SJCRH30 (cell line): ENCODE data around the gene COL27A1. TPM values are rescaled to one million over a fixed set of nuclear protein-coding genes. Genes with fewer than 3 reads are reported as not detected.
"Not testable (repeated sequence)": the region's sequence is repeated elsewhere in the genome, so short reads cannot be mapped to it uniquely, and the experiment has no call there.

Source experiments
- DNase-seq, 2 experiments: peaks; one replicate each; pipeline ENCODE4 v3.0.0-alpha.2; 2015 to 2020
- H3K27ac ChIP-seq: fragments of 250-450 bp; sonication (Bioruptor Pico); 2 replicates; pipeline ENCODE4 v1.5.1; 2020; ENCODE audit warnings: mild to moderate bottlenecking, moderate library complexity
- H3K27me3 ChIP-seq: fragments of 250-450 bp; sonication (Bioruptor Pico); 2 replicates; pipeline ENCODE4 v1.5.1; 2020; ENCODE audit warnings: mild to moderate bottlenecking, moderate library complexity
- H3K36me3 ChIP-seq: fragments of 250-450 bp; sonication (Bioruptor Pico); 2 replicates; pipeline ENCODE4 v1.5.1; 2020; ENCODE audit warnings: mild to moderate bottlenecking, moderate library complexity
- H3K4me1 ChIP-seq: fragments of 250-450 bp; sonication (Bioruptor Pico); 2 replicates; pipeline ENCODE4 v1.5.1; 2020; ENCODE audit warnings: mild to moderate bottlenecking, moderate library complexity
- H3K4me3 ChIP-seq: fragments of 250-450 bp; sonication (Bioruptor Pico); 2 replicates; pipeline ENCODE4 v1.5.1; 2020; ENCODE audit warnings: mild to moderate bottlenecking, moderate library complexity
- H3K9me3 ChIP-seq: fragments of 250-450 bp; sonication (Bioruptor Pico); replicated peaks from 2 replicates; pipeline ENCODE4 v1.5.1; 2020; ENCODE audit warnings: mild to moderate bottlenecking, moderate library complexity
- total RNA-seq: library from RNA; depleted of rRNA; stranded (reverse); fragments of >200 nt; shearing (Covaris generic); gene quantifications from 2 replicates; pipeline ENCODE4 v1.2.3, GENCODE V29; 2014

The COL27A1 gene
- total RNA-seq, 1 experiment from 2014 or later = 18.6 TPM

DNA sequence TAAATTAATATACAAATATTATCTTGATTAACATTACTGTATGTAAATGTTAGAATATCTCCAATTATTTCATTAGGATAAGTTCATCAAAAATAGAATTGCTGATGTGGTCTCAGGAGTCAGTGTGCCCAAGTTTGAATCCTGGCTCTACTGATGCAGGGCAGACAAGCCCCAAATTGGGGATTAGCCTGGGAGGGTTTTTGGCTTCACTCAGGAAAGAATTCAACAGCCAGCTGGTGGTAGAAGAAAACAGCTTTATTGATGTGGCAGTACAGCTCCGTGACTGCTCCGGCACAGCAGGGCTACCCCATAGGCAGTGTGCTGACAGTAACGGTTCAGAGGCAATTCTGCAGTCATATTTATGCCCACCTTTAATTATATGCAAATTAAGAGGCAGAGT, 32.5 kb downstream of the COL27A1 start:
- H3K9me3 ChIP-seq = peaks cover 8% of the 10 kb centered on the region
- no peak overlapping the region for H3K27ac ChIP-seq
- no peak for DNase-seq
- peaks cover 46% of the 10 kb centered on the region for H3K36me3 ChIP-seq
- peaks cover 4% of the 10 kb centered on the region; the same call in 1 of the 2 replicates for H3K4me1 ChIP-seq
- H3K4me3 ChIP-seq = no peak overlapping the region
- H3K27me3 ChIP-seq = no peaks in the 10 kb centered on the region

DNA sequence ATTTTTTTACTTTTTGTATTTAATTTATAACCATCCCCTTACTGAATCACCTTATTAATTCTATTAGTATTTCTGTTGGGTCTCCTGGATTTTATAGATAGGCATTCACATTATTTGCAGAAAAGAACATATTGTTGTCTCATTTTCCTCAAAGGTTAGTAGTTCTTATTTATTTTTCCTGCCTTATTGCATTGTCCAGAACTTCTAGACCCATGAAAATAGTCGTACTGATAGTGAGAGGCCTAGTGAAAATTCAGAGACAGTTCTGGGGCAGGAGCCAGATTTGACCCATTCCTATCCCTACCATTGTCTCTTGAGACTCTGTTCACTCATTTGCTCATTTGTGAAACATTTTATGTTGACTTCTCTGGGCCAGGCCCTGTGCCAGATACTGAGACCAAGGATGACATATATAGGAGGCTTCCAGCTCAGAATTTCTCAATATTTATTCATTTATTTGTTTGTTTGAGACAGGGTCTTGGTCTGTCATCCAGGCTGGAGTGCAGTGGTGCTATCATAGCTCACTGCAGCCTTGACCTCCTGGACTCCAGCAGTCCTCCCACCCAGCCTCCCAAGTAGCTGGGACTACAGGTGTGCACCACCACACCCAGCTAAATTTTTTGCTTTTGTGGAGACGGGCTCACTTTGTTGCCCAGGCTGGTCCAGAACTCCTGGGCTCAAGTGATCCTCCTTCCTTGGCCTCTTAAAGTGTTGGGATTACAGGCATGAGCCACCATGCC, 34.7 kb downstream of the COL27A1 start:
- peaks cover 39% of the 10 kb centered on the region for H3K36me3 ChIP-seq
- peaks cover 8% of the 10 kb centered on the region for H3K9me3 ChIP-seq
- no peaks in the 10 kb centered on the region for H3K4me1 ChIP-seq
- no peak overlapping the region for H3K27ac ChIP-seq
- no peak overlapping the region for H3K4me3 ChIP-seq
- no peak for DNase-seq
- no peaks in the 10 kb centered on the region for H3K27me3 ChIP-seq

GRCh38 chr9:114190563-114190905, 35.2 kb downstream of the COL27A1 start:
- Histone ChIP-seq H3K36me3 (peaks cover 36% of the 10 kb centered on the region), H3K27ac (no peak overlapping the region), H3K27me3 (no peaks in the 10 kb centered on the region), H3K9me3 (peaks cover 8% of the 10 kb centered on the region), H3K4me3 (no peak overlapping the region), H3K4me1 (no peaks in the 10 kb centered on the region)
- DNase-seq = no peak

- H3K4me1 ChIP-seq, DNase-seq, H3K9me3 ChIP-seq, H3K27me3 ChIP-seq, H3K27ac ChIP-seq, H3K4me3 ChIP-seq: not testable (repeated sequence)
- peaks cover 36% of the 10 kb centered on the region for H3K36me3 ChIP-seq
These were observed 36.1 kb downstream of the COL27A1 start for GRCh38 chr9:114191402-114191801.

GRCh38 chr9:114192539-114192938, 37.2 kb downstream of the COL27A1 start:
- peaks cover 11% of the 10 kb centered on the region for H3K4me1 ChIP-seq

DNA sequence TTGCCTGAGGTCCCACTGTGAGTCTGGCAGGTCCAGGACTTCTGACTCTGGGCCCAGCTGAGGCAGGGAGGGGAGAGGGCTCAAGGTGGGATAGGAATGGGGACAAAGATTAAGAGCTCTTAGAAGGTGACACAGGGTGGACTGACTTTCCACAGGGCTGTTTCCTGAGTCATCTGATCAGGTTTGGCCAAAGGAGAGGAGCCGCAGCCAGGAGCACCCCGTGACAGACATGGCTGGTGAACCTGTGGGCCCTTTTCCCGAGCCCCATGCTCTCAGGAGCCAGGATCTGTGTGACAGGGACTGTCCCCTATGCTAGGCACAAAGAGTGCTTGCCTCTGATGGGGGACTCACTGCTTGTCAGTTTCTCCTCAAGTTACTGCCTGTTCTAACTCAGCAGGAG, 37.8 kb downstream of the COL27A1 start:
- H3K36me3 ChIP-seq = peaks cover 29% of the 10 kb centered on the region
- no peak overlapping the region for H3K27ac ChIP-seq
- H3K27me3 ChIP-seq = no peaks in the 10 kb centered on the region
- H3K4me3 ChIP-seq = no peak overlapping the region
- peaks cover 8% of the 10 kb centered on the region for H3K9me3 ChIP-seq
- DNase-seq = no peak
- H3K4me1 ChIP-seq = peaks cover 11% of the 10 kb centered on the region

More at GRCh38 chr9:114192539-114192938, 37.2 kb downstream of the COL27A1 start:
- no peaks in the 10 kb centered on the region for H3K27me3 ChIP-seq
- H3K4me3 ChIP-seq = no peak overlapping the region
- no peak overlapping the region for H3K27ac ChIP-seq
- no peak for DNase-seq
- peaks cover 33% of the 10 kb centered on the region for H3K36me3 ChIP-seq
- peaks cover 8% of the 10 kb centered on the region for H3K9me3 ChIP-seq

DNA sequence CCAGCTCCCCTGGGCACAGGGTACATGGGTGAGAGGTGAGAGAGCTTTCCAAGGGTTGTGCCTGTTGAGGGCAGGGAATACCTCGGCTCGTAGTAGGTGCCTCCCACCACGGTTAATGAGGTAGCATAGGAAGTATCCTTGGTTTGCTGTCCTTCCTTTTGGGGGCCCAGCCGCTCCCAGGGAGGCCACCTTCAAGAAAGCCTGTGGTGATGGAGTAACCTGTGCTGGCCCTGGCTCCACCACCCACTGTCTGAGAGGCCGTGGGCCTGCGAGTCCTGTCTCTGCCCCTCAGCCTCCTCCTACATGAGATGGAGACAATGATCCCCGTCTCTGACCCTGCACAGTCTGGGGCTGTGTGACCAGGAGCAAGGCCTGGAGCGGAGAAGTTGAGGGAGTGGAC, 40.8 kb downstream of the COL27A1 start:
- Histone ChIP-seq H3K4me1 (peaks cover 11% of the 10 kb centered on the region), H3K36me3 (peaks cover 10% of the 10 kb centered on the region), H3K9me3 (peaks cover 4% of the 10 kb centered on the region), H3K27me3 (no peaks in the 10 kb centered on the region), H3K27ac (no peak overlapping the region), H3K4me3 (no peak overlapping the region)
- DNase-seq = no peak

- DNase-seq = peak in 1 of 2 experiments; percentile 57
- Histone ChIP-seq H3K27me3 (no peaks in the 10 kb centered on the region), H3K27ac (no peak overlapping the region; the same call in 1 of the 2 replicates), H3K36me3 (peaks cover 2% of the 10 kb centered on the region; the same call in 1 of the 2 replicates), H3K9me3 (no peaks in the 10 kb centered on the region), H3K4me1 (peaks cover 11% of the 10 kb centered on the region), H3K4me3 (no peak overlapping the region)
These were observed 41.8 kb downstream of the COL27A1 start for GRCh38 chr9:114196979-114197622.

- no peak overlapping the region for H3K27ac ChIP-seq
- peaks cover 11% of the 10 kb centered on the region for H3K4me1 ChIP-seq
- H3K4me3 ChIP-seq = no peak overlapping the region
- H3K9me3 ChIP-seq = no peaks in the 10 kb centered on the region
- peaks cover 2% of the 10 kb centered on the region; the same call in 1 of the 2 replicates for H3K36me3 ChIP-seq
- no peak for DNase-seq
- H3K27me3 ChIP-seq = no peaks in the 10 kb centered on the region
These were observed 43.1 kb downstream of the COL27A1 start for GRCh38 chr9:114198249-114199040.

DNA sequence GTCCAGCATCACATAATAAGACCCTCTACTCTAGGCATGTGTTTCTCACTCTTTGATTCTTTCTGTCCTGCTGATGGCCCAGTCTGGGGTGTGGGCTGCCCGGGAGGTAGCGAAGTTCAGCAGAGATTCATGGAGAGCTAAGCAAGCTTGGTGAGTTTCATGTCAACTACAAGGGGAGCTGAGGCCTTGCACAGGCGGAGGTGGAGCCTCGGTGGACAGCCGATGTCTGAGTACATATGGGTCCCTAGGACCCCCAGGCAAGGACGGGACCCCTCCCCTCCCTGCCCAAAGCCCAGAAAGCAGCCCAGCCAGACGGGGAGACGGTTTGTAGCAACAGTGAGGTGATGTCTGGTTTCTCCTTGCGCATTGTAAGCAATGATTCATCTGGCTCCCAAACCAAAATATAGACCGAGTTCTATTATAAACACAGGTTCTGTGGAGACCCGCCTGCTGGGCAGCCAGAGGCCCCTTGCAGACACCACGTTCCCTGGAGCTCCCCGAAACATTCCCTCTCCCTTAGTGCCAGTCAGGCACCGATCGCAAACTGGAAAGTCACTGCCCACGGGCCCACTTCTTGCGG, 45.5 kb downstream of the COL27A1 start:
- Histone ChIP-seq H3K4me1 (peaks cover 11% of the 10 kb centered on the region), H3K36me3 (peaks cover 2% of the 10 kb centered on the region; the same call in 1 of the 2 replicates)
- no peak for DNase-seq

GRCh38 chr9:114202396-114202795, 47.1 kb downstream of the COL27A1 start:
- no peak for DNase-seq
- Histone ChIP-seq H3K4me1 (peaks cover 16% of the 10 kb centered on the region), H3K4me3 (no peak overlapping the region), H3K27me3 (no peaks in the 10 kb centered on the region), H3K36me3 (peaks cover 2% of the 10 kb centered on the region; the same call in 1 of the 2 replicates), H3K9me3 (no peaks in the 10 kb centered on the region), H3K27ac (no peak overlapping the region)

More for the DNA sequence above, 45.5 kb downstream of the COL27A1 start:
- Histone ChIP-seq H3K27me3 (no peaks in the 10 kb centered on the region), H3K4me3 (no peak overlapping the region), H3K27ac (no peak overlapping the region), H3K9me3 (no peaks in the 10 kb centered on the region)

DNA sequence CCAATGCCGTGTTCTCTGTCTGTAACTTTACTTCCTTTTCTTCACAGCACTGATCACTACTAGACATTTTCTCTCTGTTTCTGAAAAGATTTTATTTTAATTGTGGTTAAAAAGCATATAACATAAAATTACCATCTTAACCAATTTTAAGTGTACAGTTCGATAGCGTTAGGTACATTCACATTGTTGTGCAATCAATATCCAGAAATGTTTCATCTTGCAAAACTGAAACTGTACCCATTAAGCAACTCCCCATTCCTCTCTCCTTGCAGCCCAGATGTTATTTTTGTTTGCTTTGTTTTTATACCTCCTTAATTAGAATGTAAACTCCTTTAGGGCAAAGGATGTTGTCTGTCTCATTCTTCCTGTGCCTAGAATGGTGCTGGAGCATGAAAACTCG, 47.5 kb downstream of the COL27A1 start:
- Histone ChIP-seq H3K9me3 (no peaks in the 10 kb centered on the region), H3K27ac (no peak overlapping the region), H3K27me3 (no peaks in the 10 kb centered on the region), H3K4me3 (no peak overlapping the region), H3K4me1 (peaks cover 20% of the 10 kb centered on the region), H3K36me3 (peaks cover 2% of the 10 kb centered on the region; the same call in 1 of the 2 replicates)
- DNase-seq = no peak

DNA sequence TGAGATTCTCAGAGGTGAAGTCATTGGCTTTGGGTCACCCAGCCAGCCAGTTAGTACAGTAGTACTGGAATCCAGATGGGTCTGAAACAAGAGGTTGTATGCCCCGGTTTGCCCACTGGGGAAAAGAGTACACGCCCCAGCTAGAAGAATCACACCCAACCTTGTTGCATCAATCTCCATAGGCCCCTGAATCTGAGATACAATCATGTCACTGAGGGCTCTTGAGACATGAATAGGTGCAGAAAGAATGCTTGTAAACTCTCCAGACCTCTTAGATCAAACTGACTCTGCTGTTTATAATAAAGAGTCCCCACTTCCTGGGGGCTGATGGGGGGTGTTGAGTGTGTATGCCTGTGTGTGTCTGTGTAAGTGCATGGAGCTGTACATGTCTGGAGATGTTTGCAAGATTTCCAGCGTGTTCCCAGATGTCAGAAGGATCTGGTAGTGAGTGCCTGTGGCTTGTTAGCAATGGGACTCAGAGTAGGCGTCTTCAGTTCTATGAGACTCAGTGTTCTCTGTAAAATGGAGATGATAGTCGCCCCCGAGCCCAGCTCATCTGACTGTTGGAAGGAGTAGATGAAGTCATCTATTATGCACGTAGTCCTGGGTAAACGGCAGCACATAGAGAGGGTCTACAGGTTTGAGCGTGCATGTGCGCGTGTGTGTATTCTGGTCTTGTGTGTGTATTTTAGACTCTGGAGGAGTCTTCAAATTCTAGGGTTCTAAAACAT, 48.2 kb downstream of the COL27A1 start:
- no peaks in the 10 kb centered on the region for H3K9me3 ChIP-seq

DNA sequence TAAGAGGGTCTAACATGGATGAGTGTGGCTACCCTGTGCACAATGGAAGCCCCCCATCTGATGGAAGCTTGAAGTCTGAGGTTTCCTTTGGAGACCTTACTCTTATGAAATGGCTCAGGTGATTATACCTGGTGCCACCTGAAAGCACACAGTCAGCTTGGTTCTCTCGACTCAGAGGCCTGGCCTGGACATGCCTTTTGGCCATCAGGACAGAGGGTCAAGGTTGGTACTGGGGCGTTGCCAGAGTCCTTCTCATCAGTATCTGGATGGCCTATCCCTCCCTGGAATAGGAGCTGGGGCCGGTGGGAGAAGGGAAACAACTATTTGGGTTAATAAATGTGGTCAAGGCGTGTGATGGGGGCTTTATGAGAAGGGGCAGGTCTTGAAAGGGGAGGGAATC, 48.9 kb downstream of the COL27A1 start:
- no peak for DNase-seq
- H3K27ac ChIP-seq = no peak overlapping the region

More for the DNA sequence above, 48.2 kb downstream of the COL27A1 start:
- peaks cover 2% of the 10 kb centered on the region; the same call in 1 of the 2 replicates for H3K36me3 ChIP-seq
- no peak for DNase-seq
- no peak overlapping the region for H3K27ac ChIP-seq
- H3K27me3 ChIP-seq = no peaks in the 10 kb centered on the region
- H3K4me3 ChIP-seq = no peak overlapping the region
- H3K4me1 ChIP-seq = peaks cover 24% of the 10 kb centered on the region

More for the DNA sequence above, 48.9 kb downstream of the COL27A1 start:
- no peak overlapping the region for H3K4me3 ChIP-seq
- peaks cover 28% of the 10 kb centered on the region for H3K4me1 ChIP-seq
- peaks cover 2% of the 10 kb centered on the region; the same call in 1 of the 2 replicates for H3K36me3 ChIP-seq
- no peaks in the 10 kb centered on the region for H3K9me3 ChIP-seq
- H3K27me3 ChIP-seq = no peaks in the 10 kb centered on the region
